GM19193 (cell line): ENCODE data around the gene PDIA4.
A peak's percentile ranks its signal among the peaks of the same experiment; 100 is the strongest.

Experiments used
- POLR2A ChIP-seq: IDR thresholded peaks from 4 replicates; pipeline ENCODE4 v1.6.1; 2011; ENCODE audit not compliant: insufficient read depth, insufficient read length; ENCODE audit errors: extremely low read depth

The PDIA4 gene

DNA sequence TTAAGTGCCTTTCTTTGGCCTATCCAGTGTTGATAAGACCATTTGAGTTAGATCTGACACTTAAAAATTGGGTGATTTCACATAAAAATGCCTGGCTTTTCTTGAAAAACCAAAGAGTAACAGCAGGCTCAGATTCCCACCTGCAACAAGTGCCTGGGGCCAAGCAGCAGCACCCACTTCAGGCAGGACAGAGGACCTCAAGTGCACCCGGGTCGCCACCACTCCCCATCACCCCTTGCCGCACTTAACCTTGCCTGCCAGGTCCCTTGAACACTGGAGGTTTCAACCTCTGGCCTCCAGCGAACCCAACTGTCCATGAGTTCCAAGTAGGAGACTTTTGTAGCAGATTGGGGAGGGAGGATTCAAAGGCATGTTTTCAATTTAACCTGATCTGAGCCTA lies 30.8 kb downstream of the PDIA4 start:
- TF ChIP-seq POLR2A, result no peak

DNA sequence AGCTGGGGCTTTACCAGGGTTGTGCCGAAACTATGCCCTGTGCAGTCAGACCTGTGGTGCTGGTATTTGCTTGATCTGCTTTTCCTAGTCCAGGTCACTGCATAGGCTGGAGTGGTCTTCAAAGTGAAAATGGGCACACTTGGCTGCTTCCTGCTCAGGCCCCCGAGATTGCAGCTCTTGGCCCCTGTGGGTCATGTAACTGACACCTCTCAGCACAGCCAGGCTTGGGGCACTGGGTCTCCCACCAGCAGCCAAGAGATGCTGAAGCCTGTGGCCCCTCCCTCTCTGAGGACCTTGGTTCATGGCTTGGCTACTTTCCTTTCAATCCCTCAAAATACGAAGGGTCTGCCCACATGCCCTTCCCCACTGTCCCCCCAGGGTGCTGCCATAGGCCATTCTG lies 33.7 kb downstream of the PDIA4 start:
- no peak for TF ChIP-seq POLR2A

DNA sequence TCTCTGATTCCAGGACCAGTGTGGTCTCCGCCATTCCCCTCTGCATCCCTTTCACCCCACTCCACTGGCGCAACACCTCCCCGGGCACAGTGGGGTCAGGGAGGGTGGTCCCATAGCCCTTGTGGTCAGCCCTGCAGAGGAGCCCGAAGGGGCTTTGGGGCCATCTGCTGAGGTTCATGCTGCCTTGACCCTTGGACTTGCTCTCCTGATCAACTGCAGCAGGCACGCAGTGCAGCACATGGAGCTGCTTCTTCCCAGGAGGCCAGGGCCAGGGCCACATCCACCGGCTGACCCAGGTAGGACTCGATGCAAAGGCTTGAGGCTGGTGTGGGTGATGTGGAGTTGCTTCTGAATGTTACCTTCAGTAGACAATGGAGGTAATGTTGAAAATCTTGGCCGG lies 35.1 kb downstream of the PDIA4 start:
- TF ChIP-seq POLR2A, result no peak

- no peak for TF ChIP-seq POLR2A
Observed at GRCh38 chr7:148991536-148991935, 36.8 kb downstream of the PDIA4 start.

GRCh38 chr7:148987751-148988512 lies 40.4 kb downstream of the PDIA4 start:
- TF ChIP-seq POLR2A, result no peak

- TF ChIP-seq POLR2A, result peak; percentile 59
Observed at GRCh38 chr7:148987010-148987750, 41.1 kb downstream of the PDIA4 start.

- TF ChIP-seq POLR2A, result no peak
Observed at GRCh38 chr7:148986742-148987009, 41.6 kb downstream of the PDIA4 start.

DNA sequence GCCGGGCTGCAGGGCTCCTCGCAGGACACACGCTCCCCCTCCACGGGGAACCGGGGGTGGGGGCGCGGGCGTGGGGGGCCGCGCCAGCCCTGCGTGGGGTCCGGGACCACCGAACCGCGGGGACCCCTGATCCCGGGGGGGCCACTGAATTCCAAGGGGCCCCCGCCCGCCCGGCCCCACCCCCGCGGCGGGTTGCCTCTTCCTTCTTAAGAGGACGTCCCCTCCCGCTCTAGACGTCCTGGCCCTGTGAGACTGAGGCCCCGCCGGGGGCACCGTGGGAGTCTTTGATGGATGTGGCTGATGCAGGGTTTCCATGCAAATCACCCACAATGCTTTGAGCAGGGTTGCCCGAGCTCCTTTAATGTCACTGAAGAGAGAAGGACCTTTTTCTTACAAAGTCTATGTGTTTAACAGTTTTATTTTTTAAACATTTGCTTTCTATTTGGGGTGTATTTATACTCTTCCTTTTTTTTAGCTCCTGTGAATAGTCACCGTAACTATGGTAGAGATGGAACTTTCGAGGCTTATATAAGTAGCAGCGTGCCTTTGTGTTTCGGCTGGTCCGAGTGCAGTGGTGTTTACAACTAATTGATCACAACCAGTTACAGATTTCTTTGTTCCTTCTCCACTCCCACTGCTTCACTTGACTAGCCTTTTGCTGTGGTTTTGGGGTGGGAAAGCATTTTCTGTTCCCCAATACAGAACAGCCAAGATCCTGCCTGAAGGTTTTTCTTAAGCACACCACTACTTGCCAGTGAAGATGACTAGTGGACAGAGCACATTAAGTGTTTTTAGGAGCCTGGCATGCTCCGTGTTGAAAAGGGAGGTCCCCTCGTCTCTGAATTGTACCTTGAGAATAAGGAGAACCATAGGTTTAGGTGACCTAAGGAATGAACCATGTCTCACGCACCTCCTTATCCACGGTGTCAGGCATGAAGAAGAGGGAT lies 44.8 kb downstream of the PDIA4 start:
- TF ChIP-seq POLR2A, result no peak

- no peak for TF ChIP-seq POLR2A
Observed at GRCh38 chr7:148982654-148983199, 45.6 kb downstream of the PDIA4 start.

DNA sequence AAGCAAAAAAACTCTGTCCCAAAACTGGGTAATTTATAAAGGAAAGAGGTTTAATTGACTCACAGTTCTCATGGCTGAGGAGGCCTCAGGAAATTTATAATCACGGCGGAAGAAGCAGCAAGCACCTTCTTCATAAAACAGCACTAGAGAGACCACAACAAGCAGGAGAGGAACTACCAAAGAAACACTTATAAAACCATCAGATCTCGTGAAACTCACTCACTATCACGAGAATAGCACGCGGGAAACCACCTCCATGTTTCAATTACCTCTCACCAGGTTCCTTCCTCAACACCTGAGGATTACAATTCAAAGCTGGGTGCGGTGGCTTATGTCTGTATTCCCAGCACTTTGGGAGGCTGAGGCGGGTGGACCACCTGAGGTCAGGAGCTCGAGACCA lies 48.5 kb downstream of the PDIA4 start:
- no peak for TF ChIP-seq POLR2A

DNA sequence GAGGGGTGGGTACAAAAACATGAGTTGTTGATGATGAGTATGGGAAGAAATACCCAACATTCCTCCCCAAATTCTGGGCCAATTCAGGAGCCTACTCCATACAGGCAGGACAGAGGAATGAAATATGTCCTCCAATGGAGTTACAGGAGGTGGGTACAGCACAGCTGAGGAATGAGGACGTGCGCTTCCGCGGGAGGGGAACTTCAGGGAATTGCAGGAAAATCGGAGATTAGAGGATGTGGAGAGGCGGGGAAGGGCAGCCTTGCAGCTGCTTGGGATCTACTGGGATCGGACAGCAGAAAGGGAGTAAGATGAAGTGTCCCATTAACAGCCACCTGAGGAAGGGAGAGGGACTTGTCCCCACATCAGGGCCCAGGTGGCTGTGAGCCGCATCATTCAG lies 50.2 kb downstream of the PDIA4 start:
- TF ChIP-seq POLR2A, result no peak

DNA sequence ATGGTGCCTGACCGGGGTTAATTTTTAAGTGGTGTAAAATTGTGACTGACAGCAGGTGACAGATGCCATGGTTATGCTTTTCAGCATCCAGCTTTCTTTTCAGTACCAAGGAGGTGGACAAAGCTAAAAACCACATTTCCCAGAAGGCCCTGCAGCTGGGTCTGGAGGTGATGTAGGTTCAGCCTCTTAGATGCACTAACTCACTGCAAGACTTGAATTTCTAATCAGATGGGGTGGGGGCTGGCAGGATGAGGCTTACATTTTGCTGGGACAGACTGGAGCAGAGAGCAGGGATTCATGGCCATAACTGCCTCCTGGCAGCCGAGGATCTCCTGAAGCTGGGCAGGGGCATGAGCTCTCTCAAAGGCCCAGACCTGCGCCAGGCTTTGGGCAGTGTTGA lies 52.4 kb downstream of the PDIA4 start:
- no peak for TF ChIP-seq POLR2A

DNA sequence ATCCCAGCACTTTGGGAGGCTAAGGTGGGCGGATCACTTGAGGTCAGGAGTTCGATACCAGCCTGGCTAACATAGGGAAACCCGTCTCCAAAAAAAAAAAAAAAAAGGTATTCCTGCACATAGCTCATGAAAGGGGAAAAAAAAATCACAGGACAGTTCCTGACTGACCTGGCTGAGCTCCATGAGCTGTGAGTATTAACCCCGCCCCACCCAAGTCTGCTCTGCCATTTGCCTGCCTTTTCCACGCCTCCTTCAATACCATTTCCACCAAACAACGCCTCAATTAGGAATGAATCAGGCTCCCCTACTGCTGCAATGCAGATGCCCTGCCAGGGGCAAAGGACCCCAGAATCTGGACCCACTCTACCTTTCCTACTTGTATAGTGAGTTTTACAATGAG lies 55.0 kb downstream of the PDIA4 start:
- no peak for TF ChIP-seq POLR2A

DNA sequence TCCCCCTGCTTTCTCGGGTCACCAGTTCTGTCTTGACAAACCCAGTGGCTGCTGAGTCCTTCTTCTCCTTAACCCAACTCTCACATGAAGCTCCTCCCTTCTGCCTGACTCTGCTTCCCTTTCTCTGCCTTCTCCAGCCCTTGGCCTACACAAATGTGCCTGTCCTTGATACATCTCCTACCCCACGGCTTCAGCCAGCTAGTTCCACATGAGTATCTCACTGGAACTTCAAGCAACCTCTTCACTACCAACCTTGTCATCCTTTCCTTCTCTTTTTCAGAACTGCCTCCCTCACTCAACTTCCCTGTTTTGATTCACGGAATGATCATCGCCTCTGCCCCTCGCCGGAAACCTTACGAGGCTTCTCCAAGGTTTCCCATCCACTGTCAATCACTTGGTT lies 55.9 kb downstream of the PDIA4 start:
- no peak for TF ChIP-seq POLR2A

DNA sequence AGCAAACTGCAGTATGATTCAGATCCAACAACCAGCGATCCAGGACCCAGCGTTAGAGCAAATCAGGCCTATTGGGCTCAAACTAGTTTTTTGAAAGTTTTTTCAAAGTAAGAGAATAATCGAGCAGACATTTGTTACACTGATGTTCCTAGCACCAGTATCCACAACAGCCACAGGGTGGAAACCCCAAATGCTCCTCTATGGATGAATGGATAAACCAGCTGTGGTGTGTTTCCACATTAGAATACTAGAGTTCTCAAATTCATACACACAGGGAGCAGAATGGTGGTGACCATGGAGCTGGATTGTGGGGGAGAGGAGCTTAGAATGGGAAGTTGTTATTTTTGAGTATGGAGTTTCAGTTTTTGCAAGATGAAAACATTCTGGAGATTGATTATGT lies 60.7 kb downstream of the PDIA4 start:
- no peak for TF ChIP-seq POLR2A
